PC-9 (cell line): ENCODE measurements around the gene GALC.

Experiments
- CTCF ChIP-seq: fragments of 200-600 bp; sonication (generic); conservative IDR thresholded peaks from 2 replicates; pipeline ENCODE4 v1.6.1; 2017; ENCODE audit warnings: mixed run types, antibody characterized with exemption, mild to moderate bottlenecking, moderate library complexity
- EZH2 ChIP-seq: fragments of 200-600 bp; sonication (generic); IDR thresholded peaks from 2 replicates; pipeline ENCODE4 v1.8.0; 2017; ENCODE audit warnings: antibody characterized with exemption, low read depth

GRCh38 chr14:88039197-88039596 is 46.2 kb upstream of the GALC start:
- TF ChIP-seq CTCF (no peak), EZH2 (no peak)
